Lower leg skin (tissue), 3 donors: ENCODE results near the gene TMEM131L.

Source experiments
- CTCF ChIP-seq, 3 donors: fragments of 450-650 bp; IDR thresholded peaks; one replicate each; pipeline ENCODE4 v1.5.1; 2016; ENCODE audit warnings: antibody characterized with exemption in 3 of 3, mild to moderate bottlenecking in 3 of 3, moderate library complexity in 2 of 3
- POLR2A ChIP-seq, 2 donors: fragments of 450-650 bp; IDR thresholded peaks; one replicate each; pipeline ENCODE4 v1.6.1; 2016 to 2017; ENCODE audit warnings: antibody characterized with exemption in 2 of 2, mild to moderate bottlenecking in 1 of 2, moderate library complexity in 1 of 2

- no peak for TF ChIP-seq CTCF (IDR thresholded peaks at IDR 0.05)
- no peak for TF ChIP-seq POLR2A (IDR thresholded peaks at IDR 0.05)
Measured at GRCh38 chr4:153448003-153448731, 18.0 kb upstream of the TMEM131L start.
